Smooth muscle cell (in vitro differentiated cells): Measurements from ENCODE around the gene INPP1. TPM values are rescaled to one million over a fixed set of nuclear protein-coding genes. Genes with fewer than 3 reads are reported as not detected.

Experiments
- DNase-seq: peaks from one replicate; lab custom pipeline; 2025; ENCODE audit not compliant: unreplicated experiment; lab: John Stamatoyannopoulos, UW
- H2AFZ ChIP-seq: fragments of 200-600 bp; sonication (generic); 2 replicates; pipeline ENCODE4 v1.6.0; 2016; ENCODE audit warnings: antibody characterized with exemption, low read depth, mild to moderate bottlenecking
- H3F3A ChIP-seq: fragments of 200-600 bp; sonication (generic); 2 replicates; pipeline ENCODE4 v1.6.0; 2017; ENCODE audit warnings: antibody characterized with exemption, low read depth
- H3K27ac ChIP-seq: fragments of 200-600 bp; sonication (generic); 2 replicates; pipeline ENCODE4 v1.5.1; 2016; ENCODE audit warnings: low read depth, mild to moderate bottlenecking
- H3K27me3 ChIP-seq: fragments of 200-600 bp; sonication (generic); 2 replicates; pipeline ENCODE4 v1.6.1; 2016; ENCODE audit warnings: low read depth, mild to moderate bottlenecking
- H3K36me3 ChIP-seq: fragments of 200-600 bp; sonication (generic); 2 replicates; pipeline ENCODE4 v1.5.1; 2016; ENCODE audit warnings: low read depth
- H3K4me1 ChIP-seq: fragments of 200-600 bp; sonication (generic); 2 replicates; pipeline ENCODE4 v1.5.1; 2016; ENCODE audit warnings: low read depth
- H3K4me2 ChIP-seq: fragments of 200-600 bp; sonication (generic); 2 replicates; pipeline ENCODE4 v1.6.0; 2016; ENCODE audit warnings: mild to moderate bottlenecking
- H3K4me3 ChIP-seq: fragments of 200-600 bp; sonication (generic); 2 replicates; pipeline ENCODE4 v1.5.1; 2016; ENCODE audit warnings: mild to moderate bottlenecking
- H3K79me2 ChIP-seq: fragments of 200-600 bp; sonication (generic); 2 replicates; pipeline ENCODE4 v1.6.0; 2016; ENCODE audit warnings: low read depth, mild to moderate bottlenecking
- H3K9ac ChIP-seq: fragments of 200-600 bp; sonication (generic); 2 replicates; pipeline ENCODE4 v1.6.0; 2016; ENCODE audit warnings: low read depth
- H3K9me3 ChIP-seq: fragments of 200-600 bp; sonication (generic); replicated peaks from 2 replicates; pipeline ENCODE4 v1.5.1; 2016; ENCODE audit warnings: low read depth
- H4K20me1 ChIP-seq: fragments of 200-600 bp; sonication (generic); 2 replicates; pipeline ENCODE4 v1.6.0; 2016; ENCODE audit warnings: low read depth
- WGBS: methylation state at CpG from one replicate; pipeline ENCODE4 v1.1.7; 2016; ENCODE audit warnings: low lambda C conversion rate; 5-methylcytosine and 5-hydroxymethylcytosine counted together
- polyA plus RNA-seq: library from polyadenylated mRNA; unstranded; fragments of >200 nt; fragmentation: Nextera tagmentation; extraction: Ambion mirVana; gene quantifications from 2 replicates; pipeline ENCODE4 v1.2.1, GENCODE V29; 2016
- total RNA-seq: library from RNA; depleted of rRNA; stranded (reverse); fragments of >200 nt; gene quantifications from 2 replicates; pipeline ENCODE4 v1.2.3, GENCODE V29; 2014
- TF ChIP-seq, protein P1 (sequence below): fragments of 200-600 bp; sonication (generic); IDR thresholded peaks from 2 replicates; pipeline ENCODE4 v1.5.1; 2017; ENCODE audit warnings: borderline replicate concordance, mild to moderate bottlenecking, antibody characterized with exemption; ENCODE audit not compliant: insufficient read depth, poor library complexity, severe bottlenecking

Gene INPP1
- total and polyA plus RNA-seq, 2 experiments from 2014 or later: 4.5 to 14.3 TPM

DNA sequence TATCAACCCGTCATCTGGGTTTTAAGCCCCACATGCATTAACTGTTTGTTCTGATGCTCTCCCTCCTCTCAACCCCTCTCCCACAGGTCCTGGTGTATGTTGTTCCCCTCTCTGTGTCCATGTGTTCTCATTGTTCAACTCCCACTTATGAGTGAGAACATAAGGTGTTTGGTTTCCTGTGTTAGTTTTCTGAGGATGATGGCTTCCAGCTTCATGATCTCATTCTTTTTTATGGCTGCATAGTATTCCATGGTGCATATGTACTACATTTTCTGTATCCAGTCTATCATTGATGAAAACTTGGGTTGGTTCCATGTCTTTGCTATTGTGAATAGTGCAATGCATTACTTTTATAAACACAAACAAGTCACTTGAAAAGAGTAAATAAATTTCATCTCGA lies 7.0 kb upstream of the INPP1 start:
- Histone ChIP-seq H3K4me1 (no peaks in the 10 kb centered on the region), H3K27me3 (no peaks in the 10 kb centered on the region), H4K20me1 (no peaks in the 10 kb centered on the region), H3K4me2 (no peak overlapping the region), H3K9ac (no peak overlapping the region), H3K4me3 (no peak overlapping the region), H3K9me3 (no peaks in the 10 kb centered on the region), H3K36me3 (no peaks in the 10 kb centered on the region), H2AFZ (no peak overlapping the region), H3F3A (no peaks in the 10 kb centered on the region), H3K27ac (no peak overlapping the region), H3K79me2 (no peaks in the 10 kb centered on the region)
- WGBS: 93% methylated on average over 2 of the region's 2 CpGs
- TF ChIP-seq, protein P1, sequence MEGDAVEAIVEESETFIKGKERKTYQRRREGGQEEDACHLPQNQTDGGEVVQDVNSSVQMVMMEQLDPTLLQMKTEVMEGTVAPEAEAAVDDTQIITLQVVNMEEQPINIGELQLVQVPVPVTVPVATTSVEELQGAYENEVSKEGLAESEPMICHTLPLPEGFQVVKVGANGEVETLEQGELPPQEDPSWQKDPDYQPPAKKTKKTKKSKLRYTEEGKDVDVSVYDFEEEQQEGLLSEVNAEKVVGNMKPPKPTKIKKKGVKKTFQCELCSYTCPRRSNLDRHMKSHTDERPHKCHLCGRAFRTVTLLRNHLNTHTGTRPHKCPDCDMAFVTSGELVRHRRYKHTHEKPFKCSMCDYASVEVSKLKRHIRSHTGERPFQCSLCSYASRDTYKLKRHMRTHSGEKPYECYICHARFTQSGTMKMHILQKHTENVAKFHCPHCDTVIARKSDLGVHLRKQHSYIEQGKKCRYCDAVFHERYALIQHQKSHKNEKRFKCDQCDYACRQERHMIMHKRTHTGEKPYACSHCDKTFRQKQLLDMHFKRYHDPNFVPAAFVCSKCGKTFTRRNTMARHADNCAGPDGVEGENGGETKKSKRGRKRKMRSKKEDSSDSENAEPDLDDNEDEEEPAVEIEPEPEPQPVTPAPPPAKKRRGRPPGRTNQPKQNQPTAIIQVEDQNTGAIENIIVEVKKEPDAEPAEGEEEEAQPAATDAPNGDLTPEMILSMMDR: no peak
- no peak for DNase-seq

DNA sequence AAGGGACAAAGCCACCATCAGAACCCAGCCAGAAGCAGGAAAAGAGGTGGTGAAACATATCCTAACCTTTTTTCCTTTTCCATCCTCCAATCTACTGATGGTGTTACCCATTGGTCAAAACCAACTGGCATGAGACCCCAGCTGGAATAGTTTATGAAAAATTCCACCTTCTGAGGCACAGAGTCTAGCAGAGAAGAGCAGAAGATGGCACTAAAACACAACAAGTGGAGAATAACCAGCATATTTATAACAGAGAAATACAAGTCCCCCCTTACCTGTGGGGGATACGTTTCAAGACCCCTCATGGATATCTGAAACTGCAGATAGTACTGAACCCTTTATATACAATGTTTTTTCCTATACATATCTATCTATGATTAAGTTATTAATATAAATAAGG lies 4.9 kb upstream of the INPP1 start:
- no peak for DNase-seq
- Histone ChIP-seq H3F3A (no peaks in the 10 kb centered on the region), H3K4me2 (no peak overlapping the region), H2AFZ (no peak overlapping the region), H3K79me2 (no peaks in the 10 kb centered on the region), H3K9me3 (no peaks in the 10 kb centered on the region), H3K36me3 (no peaks in the 10 kb centered on the region), H4K20me1 (no peaks in the 10 kb centered on the region), H3K27me3 (no peaks in the 10 kb centered on the region), H3K27ac (no peak overlapping the region), H3K9ac (no peak overlapping the region), H3K4me3 (no peak overlapping the region), H3K4me1 (no peaks in the 10 kb centered on the region)
- TF ChIP-seq, protein P1: no peak
- 90% methylated on average over 1 of the region's 1 CpG for WGBS

DNA sequence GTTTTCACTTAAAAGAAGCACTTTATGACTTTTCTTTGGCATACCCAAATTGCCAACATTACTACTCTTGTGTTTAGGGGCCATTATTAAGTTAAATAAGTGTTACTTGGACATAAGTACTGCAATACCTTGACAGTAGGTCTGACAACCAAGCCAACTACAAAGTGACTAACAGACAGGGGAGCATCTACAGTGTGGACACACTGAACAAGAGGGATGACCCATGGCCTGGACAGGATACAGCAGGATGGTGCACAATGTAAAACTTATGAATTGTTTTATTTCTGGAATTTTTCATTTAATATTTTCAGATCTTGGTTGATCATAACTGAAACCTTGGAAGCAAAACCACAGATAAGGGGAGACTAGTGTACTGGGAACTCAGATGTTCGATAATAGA lies 4.0 kb upstream of the INPP1 start:
- no peak overlapping the region for H2AFZ ChIP-seq
- 95% methylated on average over 1 of the region's 1 CpG for WGBS
- H3K27ac ChIP-seq: no peak overlapping the region
- H3K27me3 ChIP-seq: no peaks in the 10 kb centered on the region
- H3K4me2 ChIP-seq: no peak overlapping the region
- no peaks in the 10 kb centered on the region for H3K36me3 ChIP-seq
- peaks cover 3% of the 10 kb centered on the region for H3K4me1 ChIP-seq
- TF ChIP-seq, protein P1: no peak
- no peak overlapping the region for H3K4me3 ChIP-seq
- H3K9ac ChIP-seq: no peak overlapping the region
- H3K9me3 ChIP-seq: no peaks in the 10 kb centered on the region
- DNase-seq: no peak
- no peaks in the 10 kb centered on the region for H4K20me1 ChIP-seq
- no peaks in the 10 kb centered on the region for H3K79me2 ChIP-seq
- H3F3A ChIP-seq: no peaks in the 10 kb centered on the region

DNA sequence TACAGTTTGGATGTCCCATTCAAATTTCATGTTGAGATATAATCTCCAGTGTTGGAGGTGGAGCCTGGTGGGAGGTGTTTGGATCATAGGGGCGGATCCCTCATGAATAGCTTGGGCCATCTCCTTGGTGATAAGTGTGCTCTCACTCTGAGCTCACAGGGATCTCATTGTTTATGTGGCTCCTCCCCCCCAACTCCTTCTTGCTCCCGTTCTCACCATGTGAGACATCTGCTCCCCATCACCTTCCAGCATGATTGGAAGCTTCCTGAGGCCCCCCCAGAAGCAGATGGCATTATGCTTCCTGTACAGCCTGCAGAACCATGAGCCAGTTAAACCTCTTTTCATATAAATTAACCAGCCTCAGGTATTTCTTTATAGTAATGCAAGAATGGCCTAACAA lies 3.0 kb upstream of the INPP1 start:
- TF ChIP-seq, protein P1: no peak
- H3K4me2 ChIP-seq: no peak overlapping the region
- no peak overlapping the region for H2AFZ ChIP-seq
- H3K27me3 ChIP-seq: no peaks in the 10 kb centered on the region
- no peaks in the 10 kb centered on the region for H4K20me1 ChIP-seq
- no peaks in the 10 kb centered on the region for H3F3A ChIP-seq
- no peaks in the 10 kb centered on the region for H3K36me3 ChIP-seq
- H3K4me1 ChIP-seq: peaks cover 11% of the 10 kb centered on the region
- H3K4me3 ChIP-seq: no peak overlapping the region
- 40% methylated on average over 2 of the region's 2 CpGs for WGBS
- H3K79me2 ChIP-seq: no peaks in the 10 kb centered on the region
- H3K27ac ChIP-seq: no peak overlapping the region
- no peak overlapping the region for H3K9ac ChIP-seq
- H3K9me3 ChIP-seq: no peaks in the 10 kb centered on the region
- no peak for DNase-seq
